H9 (cell line): ENCODE measurements around the gene SGCB. TPM values are rescaled to one million over a fixed set of nuclear protein-coding genes. Genes with fewer than 3 reads are reported as not detected.

ENCODE experiments used
- DNase-seq: peaks from one replicate; pipeline ENCODE4 v3.0.0-alpha.2; 2017
- H2AFZ ChIP-seq: one replicate; pipeline ENCODE4 v1.6.1; 2013; ENCODE audit warnings: mild to moderate bottlenecking, low read length, control low read depth, moderate library complexity
- H2AK5ac ChIP-seq: 2 replicates; pipeline ENCODE4 v1.6.1; 2013; ENCODE audit warnings: low read length, control low read depth, mixed read lengths; ENCODE audit not compliant: insufficient read length
- H2BK120ac ChIP-seq: one replicate; pipeline ENCODE4 v1.6.1; 2013; ENCODE audit warnings: low read depth, mild to moderate bottlenecking, low read length, control low read depth, inconsistent platforms; ENCODE audit not compliant: poor library complexity, severe bottlenecking
- H2BK12ac ChIP-seq: 2 replicates; pipeline ENCODE4 v1.6.1; 2013; ENCODE audit warnings: low read length, control low read depth, mixed read lengths, low read depth; ENCODE audit not compliant: insufficient read length
- H2BK15ac ChIP-seq: 2 replicates; pipeline ENCODE4 v1.6.1; 2013; ENCODE audit warnings: low read depth, low read length, control low read depth
- H2BK20ac ChIP-seq: one replicate; pipeline ENCODE4 v1.6.1; 2013; ENCODE audit warnings: low read depth, mild to moderate bottlenecking, low read length, control low read depth, inconsistent platforms; ENCODE audit not compliant: poor library complexity, severe bottlenecking
- H2BK5ac ChIP-seq: 2 replicates; pipeline ENCODE4 v1.6.1; 2013; ENCODE audit warnings: low read length, control low read depth, mixed read lengths; ENCODE audit not compliant: insufficient read length
- H3K14ac ChIP-seq: 2 replicates; pipeline ENCODE4 v1.6.1; 2013; ENCODE audit warnings: low read length, control low read depth; ENCODE audit not compliant: insufficient read depth
- H3K18ac ChIP-seq: 2 replicates; pipeline ENCODE4 v1.6.1; 2013; ENCODE audit warnings: low read depth, mild to moderate bottlenecking, mixed read lengths, low read length, control low read depth; ENCODE audit not compliant: insufficient read length
- H3K23ac ChIP-seq: 2 replicates; pipeline ENCODE4 v1.6.1; 2013; ENCODE audit warnings: low read length, control low read depth, mixed read lengths, low read depth; ENCODE audit not compliant: insufficient read length
- H3K23me2 ChIP-seq: 2 replicates; pipeline ENCODE4 v1.6.1; 2013; ENCODE audit warnings: low read depth, mild to moderate bottlenecking, mixed read lengths, low read length, control low read depth; ENCODE audit not compliant: insufficient read length, poor library complexity, severe bottlenecking
- H3K27ac ChIP-seq: 2 replicates; pipeline ENCODE4 v1.5.1; 2013; ENCODE audit warnings: low read length, control low read depth, mixed read lengths, low read depth; ENCODE audit not compliant: insufficient read length
- H3K27me3 ChIP-seq: 2 replicates; pipeline ENCODE4 v1.6.1; 2013; ENCODE audit warnings: low read length, control low read depth, inconsistent platforms; ENCODE audit not compliant: insufficient read depth
- H3K4ac ChIP-seq: 2 replicates; pipeline ENCODE4 v1.6.1; 2013; ENCODE audit warnings: low read depth, mild to moderate bottlenecking, control low read depth, inconsistent platforms, low read length, moderate library complexity
- H3K4me1 ChIP-seq: 2 replicates; pipeline ENCODE4 v1.6.1; 2013; ENCODE audit warnings: low read length, control low read depth, inconsistent platforms; ENCODE audit not compliant: insufficient read depth
- H3K4me2 ChIP-seq: 2 replicates; pipeline ENCODE4 v1.6.1; 2013; ENCODE audit warnings: low read length, control low read depth, mixed read lengths; ENCODE audit not compliant: insufficient read length, insufficient read depth
- H3K56ac ChIP-seq: 2 replicates; pipeline ENCODE4 v1.6.1; 2013; ENCODE audit warnings: low read depth, mild to moderate bottlenecking, mixed read lengths, low read length, control low read depth; ENCODE audit not compliant: insufficient read length
- H3K79me1 ChIP-seq: 2 replicates; pipeline ENCODE4 v1.6.1; 2013; ENCODE audit warnings: low read depth, mild to moderate bottlenecking, moderate library complexity, low read length, control low read depth, inconsistent platforms; ENCODE audit not compliant: insufficient read depth, poor library complexity, severe bottlenecking
- H3K79me2 ChIP-seq: 2 replicates; pipeline ENCODE4 v1.6.1; 2013; ENCODE audit warnings: low read length, control low read depth, inconsistent platforms; ENCODE audit not compliant: insufficient read depth
- H3K9ac ChIP-seq: 2 replicates; pipeline ENCODE4 v1.6.1; 2013; ENCODE audit warnings: low read length, control low read depth, mixed read lengths; ENCODE audit not compliant: insufficient read length; ENCODE audit errors: extremely low read depth
- H3K9me3 ChIP-seq: one replicate; pipeline ENCODE4 v1.6.1; 2013; ENCODE audit warnings: low read depth, low read length, inconsistent platforms; ENCODE audit not compliant: control insufficient read depth
- H3T11ph ChIP-seq: one replicate; pipeline ENCODE4 v1.6.1; 2013; ENCODE audit warnings: mild to moderate bottlenecking, low read length, control low read depth, inconsistent platforms
- H4K20me1 ChIP-seq: one replicate; pipeline ENCODE4 v1.6.1; 2013; ENCODE audit not compliant: control insufficient read depth, insufficient read length, insufficient read depth
- H4K5ac ChIP-seq: 2 replicates; pipeline ENCODE4 v1.6.1; 2013; ENCODE audit warnings: low read depth, mild to moderate bottlenecking, mixed read lengths, low read length, control low read depth; ENCODE audit not compliant: insufficient read length
- H4K8ac ChIP-seq: replicated peaks from 2 replicates; pipeline ENCODE4 v1.6.1; 2013; ENCODE audit warnings: low read length, control low read depth, mixed read lengths, low read depth; ENCODE audit not compliant: insufficient read length
- H4K91ac ChIP-seq: 2 replicates; pipeline ENCODE4 v1.6.1; 2013; ENCODE audit warnings: low read depth, mild to moderate bottlenecking, moderate library complexity, mixed read lengths, low read length, control low read depth; ENCODE audit not compliant: insufficient read length
- H3K27ac Mint-ChIP-seq, 3 experiments: 2 replicates in 2 of 3; 3 replicates in 1 of 3; pipeline ENCODE4 v1.8.0; 2020 to 2021; ENCODE audit warnings: mixed read lengths in 3 of 3, mild to moderate bottlenecking in 1 of 3, moderate library complexity in 1 of 3
- H3K27me3 Mint-ChIP-seq: 2 replicates; pipeline ENCODE4 v1.8.0; 2021; ENCODE audit warnings: low read depth, mild to moderate bottlenecking, moderate library complexity, mixed read lengths
- H3K36me3 Mint-ChIP-seq, 3 experiments: 2 replicates in 2 of 3; 3 replicates in 1 of 3; pipeline ENCODE4 v1.8.0; 2020 to 2021; ENCODE audit warnings: low read depth in 3 of 3, mixed read lengths in 3 of 3; ENCODE audit not compliant: insufficient read depth in 1 of 3
- H3K4me1 Mint-ChIP-seq, 2 experiments: 2 replicates each; pipeline ENCODE4 v1.8.0; 2020; ENCODE audit warnings: mixed read lengths in 2 of 2
- H3K4me3 Mint-ChIP-seq, 2 experiments: 2 replicates in 1 of 2; 3 replicates in 1 of 2; pipeline ENCODE4 v1.8.0; 2020 to 2021; ENCODE audit warnings: mild to moderate bottlenecking in 2 of 2, mixed read lengths in 2 of 2, moderate library complexity in 1 of 2
- H3K9me3 Mint-ChIP-seq, 2 experiments: 2 replicates in 1 of 2; 3 replicates in 1 of 2; pipeline ENCODE4 v1.8.0; 2020; ENCODE audit warnings: mild to moderate bottlenecking in 2 of 2, mixed read lengths in 2 of 2, moderate library complexity in 1 of 2
- WGBS: extraction: QIAGEN DNeasy Blood & Tissue Kit; methylation state at CpG from one replicate; pipeline ENCODE4 v1.1.7; 2013; ENCODE audit warnings: missing lambda C conversion rate, low lambda C conversion rate, mixed read lengths; ENCODE audit not compliant: insufficient read length; ENCODE audit errors: extremely low coverage; 5-methylcytosine and 5-hydroxymethylcytosine counted together
- total RNA-seq: library from RNA; stranded (reverse); gene quantifications from 2 replicates; pipeline ENCODE4 v1.2.1, GENCODE V29; 2021
- TF ChIP-seq, protein P1 (sequence below): fragments of 200-600 bp; sonication (generic); conservative IDR thresholded peaks from 3 replicates; pipeline ENCODE4 v1.8.0; 2021; ENCODE audit warnings: antibody characterized with exemption, mild to moderate bottlenecking

SGCB gene
- total RNA-seq, 1 experiment from 2014 or later: 32.3 TPM

DNA sequence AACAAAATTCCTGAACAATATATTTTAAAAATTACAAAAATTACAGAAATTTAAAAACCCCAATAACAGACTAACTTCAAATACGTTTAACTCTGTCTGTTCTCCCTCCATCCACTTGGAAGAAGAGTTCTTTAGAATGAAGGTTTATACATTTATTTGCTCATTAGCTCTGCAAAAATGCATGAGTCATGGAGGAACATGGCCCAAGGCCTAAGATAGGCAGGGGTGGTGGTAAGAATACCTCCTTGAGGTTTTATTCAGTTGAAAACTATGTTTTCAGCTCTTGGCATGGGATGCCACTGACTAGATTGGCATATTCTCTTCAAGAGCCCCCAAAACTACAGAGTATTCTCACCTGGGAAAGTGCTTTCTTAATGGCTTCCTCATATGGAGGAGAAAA, 9.1 kb downstream of the SGCB start:
- no peaks in the 10 kb centered on the region for H3K9me3 Mint-ChIP-seq
- Histone ChIP-seq H3K9me3 (no peaks in the 10 kb centered on the region), H2AK5ac (no peak overlapping the region), H3K27me3 (no peaks in the 10 kb centered on the region), H4K91ac (no peak overlapping the region), H3K79me1 (no peaks in the 10 kb centered on the region), H2BK15ac (no peak overlapping the region), H2BK20ac (no peak overlapping the region), H3T11ph (no peak overlapping the region), H3K27ac (no peak overlapping the region), H4K5ac (no peak overlapping the region), H3K4me2 (no peak overlapping the region), H3K79me2 (no peaks in the 10 kb centered on the region), H3K14ac (no peak overlapping the region), H4K8ac (no peak overlapping the region), H3K9ac (no peak overlapping the region), H2BK120ac (no peak overlapping the region), H2BK12ac (no peak overlapping the region), H3K23ac (no peak overlapping the region), H3K4ac (no peak overlapping the region), H3K56ac (no peak overlapping the region), H4K20me1 (no peaks in the 10 kb centered on the region), H2BK5ac (no peak overlapping the region), H3K18ac (no peak overlapping the region), H3K23me2 (no peaks in the 10 kb centered on the region), H2AFZ (no peak overlapping the region), H3K4me1 (no peaks in the 10 kb centered on the region)
- H3K4me1 Mint-ChIP-seq: peaks cover 2% of the 10 kb centered on the region in 2 experiments; a peak in 1 of 4 replicates
- H3K36me3 Mint-ChIP-seq: peaks cover 16 to 68% (median 55%) of the 10 kb centered on the region in 3 experiments; a peak in 6 of 7 replicates
- H3K4me3 Mint-ChIP-seq: no peak overlapping the region
- no CpG with 5 or more reads among the region's 1 CpG for WGBS
- no peak overlapping the region for H3K27ac Mint-ChIP-seq
- DNase-seq: no peak
- H3K27me3 Mint-ChIP-seq: no peaks in the 10 kb centered on the region
- TF ChIP-seq, protein P1, sequence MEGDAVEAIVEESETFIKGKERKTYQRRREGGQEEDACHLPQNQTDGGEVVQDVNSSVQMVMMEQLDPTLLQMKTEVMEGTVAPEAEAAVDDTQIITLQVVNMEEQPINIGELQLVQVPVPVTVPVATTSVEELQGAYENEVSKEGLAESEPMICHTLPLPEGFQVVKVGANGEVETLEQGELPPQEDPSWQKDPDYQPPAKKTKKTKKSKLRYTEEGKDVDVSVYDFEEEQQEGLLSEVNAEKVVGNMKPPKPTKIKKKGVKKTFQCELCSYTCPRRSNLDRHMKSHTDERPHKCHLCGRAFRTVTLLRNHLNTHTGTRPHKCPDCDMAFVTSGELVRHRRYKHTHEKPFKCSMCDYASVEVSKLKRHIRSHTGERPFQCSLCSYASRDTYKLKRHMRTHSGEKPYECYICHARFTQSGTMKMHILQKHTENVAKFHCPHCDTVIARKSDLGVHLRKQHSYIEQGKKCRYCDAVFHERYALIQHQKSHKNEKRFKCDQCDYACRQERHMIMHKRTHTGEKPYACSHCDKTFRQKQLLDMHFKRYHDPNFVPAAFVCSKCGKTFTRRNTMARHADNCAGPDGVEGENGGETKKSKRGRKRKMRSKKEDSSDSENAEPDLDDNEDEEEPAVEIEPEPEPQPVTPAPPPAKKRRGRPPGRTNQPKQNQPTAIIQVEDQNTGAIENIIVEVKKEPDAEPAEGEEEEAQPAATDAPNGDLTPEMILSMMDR: no peak
